H9 (cell line): ENCODE data around the gene CELSR2. TPM values are rescaled to one million over a fixed set of nuclear protein-coding genes. Genes with fewer than 3 reads are reported as not detected.
A peak's percentile ranks its signal among the peaks of the same experiment; 100 is the strongest.

Experiments
- DNase-seq: peaks from one replicate; pipeline ENCODE4 v3.0.0-alpha.2; 2017
- H2AFZ ChIP-seq: one replicate; pipeline ENCODE4 v1.6.1; 2013; ENCODE audit warnings: mild to moderate bottlenecking, low read length, control low read depth, moderate library complexity
- H2AK5ac ChIP-seq: 2 replicates; pipeline ENCODE4 v1.6.1; 2013; ENCODE audit warnings: low read length, control low read depth, mixed read lengths; ENCODE audit not compliant: insufficient read length
- H2BK120ac ChIP-seq: one replicate; pipeline ENCODE4 v1.6.1; 2013; ENCODE audit warnings: low read depth, mild to moderate bottlenecking, low read length, control low read depth, inconsistent platforms; ENCODE audit not compliant: poor library complexity, severe bottlenecking
- H2BK12ac ChIP-seq: 2 replicates; pipeline ENCODE4 v1.6.1; 2013; ENCODE audit warnings: low read length, control low read depth, mixed read lengths, low read depth; ENCODE audit not compliant: insufficient read length
- H2BK15ac ChIP-seq: 2 replicates; pipeline ENCODE4 v1.6.1; 2013; ENCODE audit warnings: low read depth, low read length, control low read depth
- H2BK20ac ChIP-seq: one replicate; pipeline ENCODE4 v1.6.1; 2013; ENCODE audit warnings: low read depth, mild to moderate bottlenecking, low read length, control low read depth, inconsistent platforms; ENCODE audit not compliant: poor library complexity, severe bottlenecking
- H2BK5ac ChIP-seq: 2 replicates; pipeline ENCODE4 v1.6.1; 2013; ENCODE audit warnings: low read length, control low read depth, mixed read lengths; ENCODE audit not compliant: insufficient read length
- H3K14ac ChIP-seq: 2 replicates; pipeline ENCODE4 v1.6.1; 2013; ENCODE audit warnings: low read length, control low read depth; ENCODE audit not compliant: insufficient read depth
- H3K18ac ChIP-seq: 2 replicates; pipeline ENCODE4 v1.6.1; 2013; ENCODE audit warnings: low read depth, mild to moderate bottlenecking, mixed read lengths, low read length, control low read depth; ENCODE audit not compliant: insufficient read length
- H3K23ac ChIP-seq: 2 replicates; pipeline ENCODE4 v1.6.1; 2013; ENCODE audit warnings: low read length, control low read depth, mixed read lengths, low read depth; ENCODE audit not compliant: insufficient read length
- H3K23me2 ChIP-seq: 2 replicates; pipeline ENCODE4 v1.6.1; 2013; ENCODE audit warnings: low read depth, mild to moderate bottlenecking, mixed read lengths, low read length, control low read depth; ENCODE audit not compliant: insufficient read length, poor library complexity, severe bottlenecking
- H3K27ac ChIP-seq: 2 replicates; pipeline ENCODE4 v1.5.1; 2013; ENCODE audit warnings: low read length, control low read depth, mixed read lengths, low read depth; ENCODE audit not compliant: insufficient read length
- H3K27me3 ChIP-seq: 2 replicates; pipeline ENCODE4 v1.6.1; 2013; ENCODE audit warnings: low read length, control low read depth, inconsistent platforms; ENCODE audit not compliant: insufficient read depth
- H3K4ac ChIP-seq: 2 replicates; pipeline ENCODE4 v1.6.1; 2013; ENCODE audit warnings: low read depth, mild to moderate bottlenecking, control low read depth, inconsistent platforms, low read length, moderate library complexity
- H3K4me1 ChIP-seq: 2 replicates; pipeline ENCODE4 v1.6.1; 2013; ENCODE audit warnings: low read length, control low read depth, inconsistent platforms; ENCODE audit not compliant: insufficient read depth
- H3K4me2 ChIP-seq: 2 replicates; pipeline ENCODE4 v1.6.1; 2013; ENCODE audit warnings: low read length, control low read depth, mixed read lengths; ENCODE audit not compliant: insufficient read length, insufficient read depth
- H3K56ac ChIP-seq: 2 replicates; pipeline ENCODE4 v1.6.1; 2013; ENCODE audit warnings: low read depth, mild to moderate bottlenecking, mixed read lengths, low read length, control low read depth; ENCODE audit not compliant: insufficient read length
- H3K79me1 ChIP-seq: 2 replicates; pipeline ENCODE4 v1.6.1; 2013; ENCODE audit warnings: low read depth, mild to moderate bottlenecking, moderate library complexity, low read length, control low read depth, inconsistent platforms; ENCODE audit not compliant: insufficient read depth, poor library complexity, severe bottlenecking
- H3K79me2 ChIP-seq: 2 replicates; pipeline ENCODE4 v1.6.1; 2013; ENCODE audit warnings: low read length, control low read depth, inconsistent platforms; ENCODE audit not compliant: insufficient read depth
- H3K9ac ChIP-seq: 2 replicates; pipeline ENCODE4 v1.6.1; 2013; ENCODE audit warnings: low read length, control low read depth, mixed read lengths; ENCODE audit not compliant: insufficient read length; ENCODE audit errors: extremely low read depth
- H3K9me3 ChIP-seq: one replicate; pipeline ENCODE4 v1.6.1; 2013; ENCODE audit warnings: low read depth, low read length, inconsistent platforms; ENCODE audit not compliant: control insufficient read depth
- H3T11ph ChIP-seq: one replicate; pipeline ENCODE4 v1.6.1; 2013; ENCODE audit warnings: mild to moderate bottlenecking, low read length, control low read depth, inconsistent platforms
- H4K20me1 ChIP-seq: one replicate; pipeline ENCODE4 v1.6.1; 2013; ENCODE audit not compliant: control insufficient read depth, insufficient read length, insufficient read depth
- H4K5ac ChIP-seq: 2 replicates; pipeline ENCODE4 v1.6.1; 2013; ENCODE audit warnings: low read depth, mild to moderate bottlenecking, mixed read lengths, low read length, control low read depth; ENCODE audit not compliant: insufficient read length
- H4K8ac ChIP-seq: replicated peaks from 2 replicates; pipeline ENCODE4 v1.6.1; 2013; ENCODE audit warnings: low read length, control low read depth, mixed read lengths, low read depth; ENCODE audit not compliant: insufficient read length
- H4K91ac ChIP-seq: 2 replicates; pipeline ENCODE4 v1.6.1; 2013; ENCODE audit warnings: low read depth, mild to moderate bottlenecking, moderate library complexity, mixed read lengths, low read length, control low read depth; ENCODE audit not compliant: insufficient read length
- H3K27ac Mint-ChIP-seq, 3 experiments: 2 replicates in 2 of 3; 3 replicates in 1 of 3; pipeline ENCODE4 v1.8.0; 2020 to 2021; ENCODE audit warnings: mixed read lengths in 3 of 3, mild to moderate bottlenecking in 1 of 3, moderate library complexity in 1 of 3
- H3K27me3 Mint-ChIP-seq: 2 replicates; pipeline ENCODE4 v1.8.0; 2021; ENCODE audit warnings: low read depth, mild to moderate bottlenecking, moderate library complexity, mixed read lengths
- H3K36me3 Mint-ChIP-seq, 3 experiments: 2 replicates in 2 of 3; 3 replicates in 1 of 3; pipeline ENCODE4 v1.8.0; 2020 to 2021; ENCODE audit warnings: low read depth in 3 of 3, mixed read lengths in 3 of 3; ENCODE audit not compliant: insufficient read depth in 1 of 3
- H3K4me1 Mint-ChIP-seq, 2 experiments: 2 replicates each; pipeline ENCODE4 v1.8.0; 2020; ENCODE audit warnings: mixed read lengths in 2 of 2
- H3K4me3 Mint-ChIP-seq, 2 experiments: 2 replicates in 1 of 2; 3 replicates in 1 of 2; pipeline ENCODE4 v1.8.0; 2020 to 2021; ENCODE audit warnings: mild to moderate bottlenecking in 2 of 2, mixed read lengths in 2 of 2, moderate library complexity in 1 of 2
- H3K9me3 Mint-ChIP-seq, 2 experiments: 2 replicates in 1 of 2; 3 replicates in 1 of 2; pipeline ENCODE4 v1.8.0; 2020; ENCODE audit warnings: mild to moderate bottlenecking in 2 of 2, mixed read lengths in 2 of 2, moderate library complexity in 1 of 2
- CTCF ChIP-seq: fragments of 200-600 bp; sonication (generic); conservative IDR thresholded peaks from 3 replicates; pipeline ENCODE4 v1.8.0; 2021; ENCODE audit warnings: antibody characterized with exemption, mild to moderate bottlenecking
- WGBS: extraction: QIAGEN DNeasy Blood & Tissue Kit; methylation state at CpG from one replicate; pipeline ENCODE4 v1.1.7; 2013; ENCODE audit warnings: missing lambda C conversion rate, low lambda C conversion rate, mixed read lengths; ENCODE audit not compliant: insufficient read length; ENCODE audit errors: extremely low coverage; 5-methylcytosine and 5-hydroxymethylcytosine counted together
- total RNA-seq: library from RNA; stranded (reverse); gene quantifications from 2 replicates; pipeline ENCODE4 v1.2.1, GENCODE V29; 2021

The CELSR2 gene
- total RNA-seq, 1 experiment from 2014 or later, result 29.2 TPM

- WGBS, result no CpG with 5 or more reads among the region's 12 CpGs
- no peak overlapping the region for H3K4ac ChIP-seq
These were observed 46.5 kb downstream of the CELSR2 start for GRCh38 chr1:109295712-109296415.

More at GRCh38 chr1:109295712-109296415, 46.5 kb downstream of the CELSR2 start:
- no peak overlapping the region for H3K27ac Mint-ChIP-seq
- Histone ChIP-seq H4K8ac (no peak overlapping the region), H2AK5ac (no peak overlapping the region), H3K23ac (no peak overlapping the region), H3K4me2 (no peak overlapping the region), H2BK120ac (no peak overlapping the region), H2BK15ac (no peak overlapping the region), H2AFZ (no peak overlapping the region), H4K91ac (no peak overlapping the region), H2BK12ac (no peak overlapping the region), H3T11ph (no peak overlapping the region), H3K18ac (no peak overlapping the region), H3K79me1 (no peaks in the 10 kb centered on the region), H3K56ac (no peak overlapping the region), H3K9me3 (no peaks in the 10 kb centered on the region), H3K27me3 (no peaks in the 10 kb centered on the region), H3K79me2 (no peaks in the 10 kb centered on the region), H2BK5ac (no peak overlapping the region), H3K27ac (no peak overlapping the region), H4K20me1 (no peaks in the 10 kb centered on the region), H2BK20ac (no peak overlapping the region), H3K9ac (no peak overlapping the region), H3K23me2 (no peaks in the 10 kb centered on the region), H3K14ac (no peak overlapping the region), H3K4me1 (no peaks in the 10 kb centered on the region), H4K5ac (no peak overlapping the region)
- H3K4me1 Mint-ChIP-seq, result peaks cover 18% of the 10 kb centered on the region in 2 experiments
- peak; percentile 56 for DNase-seq
- H3K4me3 Mint-ChIP-seq, result no peak overlapping the region
- H3K9me3 Mint-ChIP-seq, result no peaks in the 10 kb centered on the region
- H3K36me3 Mint-ChIP-seq, result no peaks in the 10 kb centered on the region
- H3K27me3 Mint-ChIP-seq, result peaks cover 3% of the 10 kb centered on the region
- TF ChIP-seq CTCF, result peak; percentile 37; the same call in 2 of the 3 replicates
